HCT116 (cell line): ENCODE data around the gene UBASH3B. TPM values are rescaled to one million over a fixed set of nuclear protein-coding genes. Genes with fewer than 3 reads are reported as not detected.

ENCODE experiments used
- ATAC-seq: fragments of 200-7000 bp; cut with Tn5 transposase; 2 replicates; pipeline ENCODE4 v1.9.1; 2020; ENCODE audit warnings: mild to moderate bottlenecking, moderate library complexity
- BruUV-seq: library from RNA; stranded (reverse); fragments of 400-500 nt; replicated peaks from 2 replicates; lab custom pipeline; 2021; lab: Mats Ljungman, UMichigan
- CTCF ChIA-PET: fragments of 300-600 bp; sonication (Branson Sonifier 250); formaldehyde crosslinking; loops from one replicate; lab custom pipeline; 2021; ENCODE audit warnings: antibody characterized with exemption; lab: Charles Lee
- POLR2A ChIA-PET: fragments of 300-600, 350-600 bp; sonication (Branson Sonifier 250); formaldehyde crosslinking; loops from one replicate; lab custom pipeline; 2021; ENCODE audit warnings: antibody characterized with exemption; lab: Charles Lee
- RAD21 ChIA-PET, 2 experiments: fragments of 300-600 bp; sonication (Branson Sonifier 250); formaldehyde crosslinking; loops; one replicate each; lab custom pipeline; 2023; ENCODE audit warnings: low total read pairs in 2 of 2; ENCODE audit not compliant: uncharacterized antibody in 2 of 2, unreplicated experiment in 2 of 2, low non-redundant PET in 1 of 2; lab: Charles Lee
- DNase-seq: peaks from one replicate; pipeline ENCODE4 v3.0.0-alpha.2; 2010; ENCODE audit warnings: low read depth, low spot score
- H2AFZ ChIP-seq: fragments of 200-600 bp; shearing (Covaris generic), sonication (generic); 2 replicates; pipeline ENCODE4 v1.6.1; 2017; ENCODE audit warnings: low read depth, mixed run types, mixed read lengths, antibody characterized with exemption, low read length; ENCODE audit not compliant: poor library complexity, severe bottlenecking
- H3K27ac ChIP-seq: 2 replicates; pipeline ENCODE4 v1.5.1; 2012; ENCODE audit warnings: low read depth, low read length
- H3K27me3 ChIP-seq: fragments of 200-600 bp; sonication (generic); 2 replicates; pipeline ENCODE4 v1.6.1; 2016; ENCODE audit warnings: mixed run types, low read length, mixed read lengths; ENCODE audit not compliant: insufficient read depth
- H3K36me3 ChIP-seq, 2 experiments: fragments of 200-500 bp in 1 of 2; fragments of 200-600 bp in 1 of 2; sonication (Bioruptor generic) in 1 of 2; sonication (generic) in 1 of 2; 2 replicates each; pipeline versions ENCODE4 v1.5.1 to v1.6.1; 2014 to 2016; ENCODE audit warnings: low read length in 2 of 2, inconsistent platforms in 1 of 2, mixed read lengths in 1 of 2, mixed run types in 1 of 2; ENCODE audit not compliant: insufficient read depth in 2 of 2, control insufficient read depth in 1 of 2
- H3K4me1 ChIP-seq, 2 experiments: fragments of 200-600 bp in 1 of 2; sonication (generic) in 1 of 2; 2 replicates each; pipeline versions ENCODE4 v1.5.1 to v1.6.1; 2012 to 2017; ENCODE audit warnings: low read length in 2 of 2, inconsistent platforms in 1 of 2, mild to moderate bottlenecking in 1 of 2, mixed read lengths in 1 of 2, mixed run types in 1 of 2, moderate library complexity in 1 of 2; ENCODE audit not compliant: insufficient read depth in 2 of 2, control insufficient read depth in 1 of 2
- H3K4me2 ChIP-seq: fragments of 200-600 bp; sonication (generic); 2 replicates; pipeline ENCODE4 v1.6.1; 2017; ENCODE audit warnings: mixed run types, low read length, mixed read lengths
- H3K4me3 ChIP-seq, 2 experiments: fragments of 200-600 bp in 1 of 2; sonication (generic) in 1 of 2; replicated peaks in 1 of 2; 2 replicates each; pipeline ENCODE4 v1.5.1; 2011 to 2016; ENCODE audit warnings: low read length in 2 of 2, control low read depth in 1 of 2, low read depth in 1 of 2, mild to moderate bottlenecking in 1 of 2, mixed read lengths in 1 of 2, mixed run types in 1 of 2
- H3K79me2 ChIP-seq: fragments of 200-600 bp; sonication (generic); 2 replicates; pipeline ENCODE4 v1.6.1; 2017; ENCODE audit warnings: mild to moderate bottlenecking, mixed run types, low read length, moderate library complexity, mixed read lengths; ENCODE audit not compliant: insufficient read depth
- H3K9ac ChIP-seq: fragments of 200-600 bp; sonication (generic); 2 replicates; pipeline ENCODE4 v1.6.1; 2016; ENCODE audit warnings: low read length, mixed read lengths
- H3K9me2 ChIP-seq: fragments of 200-600 bp; sonication (generic), shearing (Covaris generic); 2 replicates; pipeline ENCODE4 v1.6.1; 2017; ENCODE audit warnings: mixed run types, mild to moderate bottlenecking, moderate library complexity; ENCODE audit not compliant: insufficient read depth
- H3K9me3 ChIP-seq, 2 experiments: fragments of 200-500 bp in 1 of 2; fragments of 200-600 bp in 1 of 2; sonication (Bioruptor generic) in 1 of 2; sonication (generic) in 1 of 2; 2 replicates each; pipeline ENCODE4 v1.6.1; 2014 to 2017; ENCODE audit warnings: low read length in 2 of 2, mixed read lengths in 2 of 2, inconsistent platforms in 1 of 2, low read depth in 1 of 2, mild to moderate bottlenecking in 1 of 2, mixed run types in 1 of 2, moderate library complexity in 1 of 2; ENCODE audit not compliant: control insufficient read depth in 1 of 2, insufficient read depth in 1 of 2
- H4K20me1 ChIP-seq: fragments of 200-600 bp; sonication (generic), shearing (Covaris generic); 2 replicates; pipeline ENCODE4 v1.6.1; 2017; ENCODE audit warnings: mixed run types, mild to moderate bottlenecking, moderate library complexity; ENCODE audit not compliant: insufficient read depth
- CBX3 ChIP-seq: IDR thresholded peaks from 2 replicates; pipeline ENCODE4 v1.6.1; 2012; ENCODE audit warnings: low read depth
- EGR1 ChIP-seq: IDR thresholded peaks from 2 replicates; pipeline ENCODE4 v1.6.1; 2012; ENCODE audit warnings: low read depth
- SIN3A ChIP-seq: IDR thresholded peaks from 2 replicates; pipeline ENCODE4 v1.6.1; 2012; ENCODE audit warnings: low read depth
- SRF ChIP-seq: IDR thresholded peaks from 2 replicates; pipeline ENCODE4 v1.6.1; 2012; ENCODE audit warnings: low read depth
- ZFX ChIP-seq: fragments of 450-650 bp; IDR thresholded peaks from 2 replicates; pipeline ENCODE4 v1.6.1; 2017
- intact Hi-C: fragments of 100-400 bp; cut with micrococcal nuclease; formaldehyde crosslinking; loops from 2 replicates; pipeline ENCODE4 v1.10.0; 2022
- total RNA-seq: library from RNA; stranded (reverse); gene quantifications from one replicate; pipeline ENCODE4 v1.2.1, GENCODE V29; 2021; ENCODE audit not compliant: unreplicated experiment
- TF ChIP-seq, protein P1 (sequence below), 3 experiments: fragments of 200-600 bp in 1 of 3; sonication (generic) in 1 of 3; IDR thresholded peaks in 2 of 3; conservative IDR thresholded peaks in 1 of 3; 2 replicates each; pipeline ENCODE4 v1.5.1; 2012 to 2017; ENCODE audit warnings: low read depth in 2 of 3, low read length in 2 of 3, antibody characterized with exemption in 1 of 3, borderline replicate concordance in 1 of 3, control low read depth in 1 of 3, mild to moderate bottlenecking in 1 of 3, mixed read lengths in 1 of 3, mixed run types in 1 of 3, moderate library complexity in 1 of 3; ENCODE audit not compliant: insufficient read depth in 1 of 3
- TF ChIP-seq, protein P2 (sequence below): IDR thresholded peaks from 2 replicates; pipeline ENCODE4 v1.6.1; 2012

Gene UBASH3B
- total RNA-seq, 1 experiment from 2014 or later = 40.3 TPM

DNA sequence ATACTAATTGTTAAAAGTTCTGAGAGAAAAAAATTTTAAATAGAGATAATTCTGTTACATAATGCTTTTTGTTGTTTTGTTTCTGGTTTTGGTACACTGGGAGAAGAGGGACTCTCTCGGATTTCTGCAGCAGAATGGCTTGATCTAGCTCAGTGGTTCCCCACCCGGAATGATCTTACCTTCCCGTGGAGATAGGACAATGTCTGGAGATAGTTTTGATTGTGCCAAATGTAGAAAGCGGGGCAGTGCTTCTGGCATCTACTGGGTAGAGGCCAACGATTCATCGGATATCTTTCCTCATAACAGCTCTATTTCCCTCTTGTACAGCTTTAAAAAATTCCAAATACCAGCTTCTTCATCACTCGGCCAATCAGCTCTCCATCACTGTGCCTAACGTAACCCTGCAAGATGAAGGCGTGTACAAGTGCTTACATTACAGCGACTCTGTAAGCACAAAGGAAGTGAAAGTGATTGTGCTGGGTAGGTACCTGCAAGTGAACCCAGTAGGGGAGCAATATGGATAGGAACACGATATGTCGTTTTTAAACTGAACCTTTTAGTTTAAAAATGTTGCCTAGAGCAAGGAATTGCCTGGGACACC, 195.9 kb downstream of the UBASH3B start:
- Histone ChIP-seq H3K36me3 (no peaks in the 10 kb centered on the region), H3K79me2 (no peaks in the 10 kb centered on the region), H4K20me1 (no peaks in the 10 kb centered on the region), H3K9ac (no peak overlapping the region), H3K4me3 (no peak overlapping the region), H3K4me1 (peaks cover 3 to 28% of the 10 kb centered on the region in 2 experiments; a peak in 3 of 4 replicates), H3K27ac (no peak overlapping the region), H3K9me3 (no peaks in the 10 kb centered on the region), H2AFZ (peak overlapping the region; percentile 8), H3K4me2 (no peak overlapping the region), H3K9me2 (no peaks in the 10 kb centered on the region), H3K27me3 (no peaks in the 10 kb centered on the region)
- CTCF ChIA-PET = interaction anchor here (1.0 to 3.0 kb wide), 6 partner anchors 30 to 223 kb away, joined by 3 to 31 read pairs (median 6); partner anchors contain the start of gene HSPA8
- BruUV-seq = no TSS peak
- RAD21 ChIA-PET = interaction anchor here (0.6 to 0.9 kb wide), 2 partner anchors 216 to 222 kb away, joined by 3 to 6 read pairs; no protein-coding TSS in a partner anchor
- DNase-seq = no peak
- ATAC-seq = no peak
- no peak for TF ChIP-seq ZFX
- TF ChIP-seq, protein P1, sequence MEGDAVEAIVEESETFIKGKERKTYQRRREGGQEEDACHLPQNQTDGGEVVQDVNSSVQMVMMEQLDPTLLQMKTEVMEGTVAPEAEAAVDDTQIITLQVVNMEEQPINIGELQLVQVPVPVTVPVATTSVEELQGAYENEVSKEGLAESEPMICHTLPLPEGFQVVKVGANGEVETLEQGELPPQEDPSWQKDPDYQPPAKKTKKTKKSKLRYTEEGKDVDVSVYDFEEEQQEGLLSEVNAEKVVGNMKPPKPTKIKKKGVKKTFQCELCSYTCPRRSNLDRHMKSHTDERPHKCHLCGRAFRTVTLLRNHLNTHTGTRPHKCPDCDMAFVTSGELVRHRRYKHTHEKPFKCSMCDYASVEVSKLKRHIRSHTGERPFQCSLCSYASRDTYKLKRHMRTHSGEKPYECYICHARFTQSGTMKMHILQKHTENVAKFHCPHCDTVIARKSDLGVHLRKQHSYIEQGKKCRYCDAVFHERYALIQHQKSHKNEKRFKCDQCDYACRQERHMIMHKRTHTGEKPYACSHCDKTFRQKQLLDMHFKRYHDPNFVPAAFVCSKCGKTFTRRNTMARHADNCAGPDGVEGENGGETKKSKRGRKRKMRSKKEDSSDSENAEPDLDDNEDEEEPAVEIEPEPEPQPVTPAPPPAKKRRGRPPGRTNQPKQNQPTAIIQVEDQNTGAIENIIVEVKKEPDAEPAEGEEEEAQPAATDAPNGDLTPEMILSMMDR (IDR thresholded peaks at IDR 0.05 in 2 of 3, conservative IDR thresholded peaks at IDR 0.05 in 1 of 3; ENCODE audit: borderline replicate concordance in 1 of 3, insufficient read depth in 1 of 3, low read depth in 2 of 3, low read length in 2 of 3) = no peak
- no peak for TF ChIP-seq CBX3
- TF ChIP-seq, protein P2, sequence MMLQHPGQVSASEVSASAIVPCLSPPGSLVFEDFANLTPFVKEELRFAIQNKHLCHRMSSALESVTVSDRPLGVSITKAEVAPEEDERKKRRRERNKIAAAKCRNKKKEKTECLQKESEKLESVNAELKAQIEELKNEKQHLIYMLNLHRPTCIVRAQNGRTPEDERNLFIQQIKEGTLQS = no peak
- no peak for TF ChIP-seq SRF
- TF ChIP-seq SIN3A = no peak
- no peak for TF ChIP-seq EGR1
- intact Hi-C loops = no loop called here
- POLR2A ChIA-PET = no interaction called here
